Neuronal stem cell (in vitro differentiated cells): ENCODE data around the gene ZNF621.

Experiments
- DNase-seq: peaks from one replicate; pipeline ENCODE4 v3.0.0-alpha.2; 2013; ENCODE audit warnings: low spot score
- H2AFZ ChIP-seq: one replicate; pipeline ENCODE4 v1.6.1; 2013; ENCODE audit warnings: mild to moderate bottlenecking, low read length, inconsistent platforms
- H2AK5ac ChIP-seq: 2 replicates; pipeline ENCODE4 v1.6.1; 2013; ENCODE audit warnings: low read depth, mild to moderate bottlenecking, inconsistent platforms, low read length, moderate library complexity, mixed read lengths
- H2BK120ac ChIP-seq: 2 replicates; pipeline ENCODE4 v1.6.1; 2013; ENCODE audit warnings: low read depth, mild to moderate bottlenecking, inconsistent platforms, low read length, moderate library complexity, mixed read lengths
- H2BK12ac ChIP-seq: one replicate; pipeline ENCODE4 v1.6.1; 2013; ENCODE audit warnings: low read length, inconsistent platforms
- H2BK15ac ChIP-seq: 2 replicates; pipeline ENCODE4 v1.6.1; 2013; ENCODE audit warnings: mild to moderate bottlenecking, low read length, inconsistent platforms, mixed read lengths
- H2BK5ac ChIP-seq: one replicate; pipeline ENCODE4 v1.6.1; 2013; ENCODE audit warnings: inconsistent platforms, mild to moderate bottlenecking, low read length, moderate library complexity
- H3K14ac ChIP-seq: one replicate; pipeline ENCODE4 v1.6.1; 2013; ENCODE audit warnings: low read length, inconsistent platforms
- H3K18ac ChIP-seq: 2 replicates; pipeline ENCODE4 v1.6.1; 2013; ENCODE audit warnings: low read length, inconsistent platforms
- H3K23ac ChIP-seq: 2 replicates; pipeline ENCODE4 v1.6.1; 2013; ENCODE audit warnings: low read depth, mild to moderate bottlenecking, mixed read lengths, low read length, inconsistent platforms; ENCODE audit not compliant: poor library complexity
- H3K27ac ChIP-seq: replicated peaks from 3 replicates; pipeline ENCODE4 v1.5.1; 2013; ENCODE audit warnings: low read length, inconsistent platforms
- H3K27me3 ChIP-seq, 3 experiments: 2 replicates each; pipeline ENCODE4 v1.6.1; 2013; ENCODE audit warnings: low read length in 3 of 3, mild to moderate bottlenecking in 2 of 3, inconsistent platforms in 1 of 3, low read depth in 1 of 3, mixed read lengths in 1 of 3, moderate library complexity in 1 of 3; ENCODE audit not compliant: control insufficient read depth in 3 of 3, insufficient read depth in 3 of 3
- H3K36me3 ChIP-seq, 2 donors: replicated peaks in 1 of 2; 2 replicates each; pipeline ENCODE4 v1.6.1; 2013; ENCODE audit warnings: low read length in 2 of 2; ENCODE audit not compliant: control insufficient read depth in 2 of 2, insufficient read depth in 2 of 2
- H3K4ac ChIP-seq: 2 replicates; pipeline ENCODE4 v1.6.1; 2013; ENCODE audit warnings: inconsistent platforms, mild to moderate bottlenecking, low read length, moderate library complexity
- H3K4me1 ChIP-seq, 2 donors: 1 replicate in 1 of 2; 2 replicates in 1 of 2; pipeline ENCODE4 v1.6.1; 2013; ENCODE audit warnings: low read length in 2 of 2, low read depth in 1 of 2; ENCODE audit not compliant: control insufficient read depth in 2 of 2, insufficient read depth in 1 of 2
- H3K4me2 ChIP-seq: one replicate; pipeline ENCODE4 v1.6.1; 2013; ENCODE audit warnings: mild to moderate bottlenecking, low read length, inconsistent platforms; ENCODE audit not compliant: insufficient read depth, poor library complexity, severe bottlenecking
- H3K4me3 ChIP-seq, 2 donors: 2 replicates each; pipeline ENCODE4 v1.5.1; 2013; ENCODE audit warnings: low read length in 2 of 2, mild to moderate bottlenecking in 2 of 2, inconsistent platforms in 1 of 2, moderate library complexity in 1 of 2
- H3K79me1 ChIP-seq: one replicate; pipeline ENCODE4 v1.6.1; 2013; ENCODE audit warnings: low read depth, mild to moderate bottlenecking, inconsistent platforms, low read length, moderate library complexity
- H3K9ac ChIP-seq: one replicate; pipeline ENCODE4 v1.6.1; 2013; ENCODE audit warnings: mild to moderate bottlenecking, low read depth, low read length, inconsistent platforms; ENCODE audit not compliant: poor library complexity
- H3K9me3 ChIP-seq, 2 donors: replicated peaks in 1 of 2; 2 replicates each; pipeline versions ENCODE3 to v1.6.1; 2013; ENCODE audit warnings: low read length in 2 of 2, mild to moderate bottlenecking in 2 of 2, inconsistent platforms in 1 of 2, low read depth in 1 of 2, mixed read lengths in 1 of 2, moderate library complexity in 1 of 2; ENCODE audit not compliant: control insufficient read depth in 2 of 2, insufficient read depth in 1 of 2
- H4K8ac ChIP-seq: one replicate; pipeline ENCODE4 v1.6.1; 2013; ENCODE audit warnings: low read depth, mild to moderate bottlenecking, inconsistent platforms, low read length, moderate library complexity
- H4K91ac ChIP-seq: one replicate; pipeline ENCODE4 v1.6.1; 2013; ENCODE audit warnings: low read length, low read depth, mild to moderate bottlenecking, inconsistent platforms; ENCODE audit not compliant: poor library complexity
- WGBS, 2 donors: extraction: QIAGEN DNeasy Blood & Tissue Kit; methylation state at CpG; one replicate each; pipeline ENCODE4 v1.1.7; 2013; ENCODE audit warnings: missing lambda C conversion rate in 2 of 2, mixed read lengths in 1 of 2; ENCODE audit not compliant: insufficient read length in 2 of 2, insufficient replicate concordance in 1 of 2; ENCODE audit errors: extremely low coverage in 2 of 2; 5-methylcytosine and 5-hydroxymethylcytosine counted together

ZNF621 gene

GRCh38 chr3:40572588-40572987 is 47.8 kb downstream of the ZNF621 start:
- Histone ChIP-seq H3K4me3 (no peak overlapping the region), H2BK15ac (no peak overlapping the region), H3K36me3 (no peaks in the 10 kb centered on the region), H2AFZ (no peak overlapping the region), H3K27me3 (no peaks in the 10 kb centered on the region), H3K14ac (no peak overlapping the region), H2BK5ac (no peak overlapping the region), H2BK12ac (no peak overlapping the region), H3K79me1 (no peaks in the 10 kb centered on the region), H3K4ac (no peak overlapping the region), H3K23ac (no peak overlapping the region), H4K91ac (no peak overlapping the region), H3K18ac (no peak overlapping the region), H2BK120ac (no peak overlapping the region), H3K4me1 (peaks cover 0 to 12% of the 10 kb centered on the region in 2 donors), H2AK5ac (no peak overlapping the region), H3K9ac (no peak overlapping the region), H4K8ac (no peak overlapping the region), H3K9me3 (peaks cover 2 to 5% of the 10 kb centered on the region in 2 donors), H3K4me2 (no peak overlapping the region), H3K27ac (no peak overlapping the region)
- no CpG with 5 or more reads among the region's 2 CpGs for WGBS, 2 donors
- no peak for DNase-seq

- Histone ChIP-seq H3K27ac (no peak overlapping the region), H2BK5ac (no peak overlapping the region), H3K4me1 (peaks cover 0 to 12% of the 10 kb centered on the region in 2 donors), H3K9me3 (peaks cover 0 to under 1% of the 10 kb centered on the region in 2 donors), H3K27me3 (no peaks in the 10 kb centered on the region), H3K4me3 (no peak overlapping the region), H2AK5ac (no peak overlapping the region), H3K18ac (no peak overlapping the region), H4K91ac (no peak overlapping the region), H3K23ac (no peak overlapping the region), H2BK120ac (no peak overlapping the region), H2AFZ (no peak overlapping the region), H3K9ac (no peak overlapping the region), H3K14ac (no peak overlapping the region), H4K8ac (no peak overlapping the region), H2BK12ac (no peak overlapping the region), H3K36me3 (no peaks in the 10 kb centered on the region), H3K4ac (no peak overlapping the region), H3K79me1 (no peaks in the 10 kb centered on the region), H2BK15ac (no peak overlapping the region), H3K4me2 (no peak overlapping the region)
- DNase-seq = no peak
- WGBS, 2 donors = no CpG with 5 or more reads among the region's 2 CpGs
These were observed 49.3 kb downstream of the ZNF621 start for GRCh38 chr3:40574050-40574449.

DNA sequence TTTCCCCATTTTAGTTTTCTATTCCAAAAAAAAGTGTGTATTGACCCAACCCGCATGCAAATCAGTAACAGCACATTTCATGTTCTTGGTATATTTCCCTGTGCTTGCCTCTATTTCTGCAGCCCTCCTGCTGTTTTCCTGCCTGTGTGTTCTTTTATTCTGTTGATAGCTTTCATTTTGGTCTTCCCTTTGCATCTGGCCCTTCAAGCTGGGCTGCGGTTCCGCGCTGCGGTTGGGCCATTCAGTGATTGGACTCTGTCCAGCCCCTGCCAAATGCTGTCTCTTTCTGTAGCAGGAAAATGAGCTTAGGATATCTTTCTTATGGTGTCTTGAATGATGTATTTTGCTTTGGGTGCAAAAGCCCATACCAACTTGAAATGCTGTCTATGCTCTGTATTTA is 49.9 kb downstream of the ZNF621 start:
- no peak overlapping the region for H3K4me3 ChIP-seq
- no CpG with 5 or more reads among the region's 5 CpGs for WGBS, 2 donors
- no peak overlapping the region for H2BK5ac ChIP-seq
- H3K18ac ChIP-seq = no peak overlapping the region
- H2BK12ac ChIP-seq = no peak overlapping the region
- H4K91ac ChIP-seq = no peak overlapping the region
- no peaks in the 10 kb centered on the region for H3K79me1 ChIP-seq
- no peak overlapping the region for H3K14ac ChIP-seq
- no peaks in the 10 kb centered on the region for H3K9me3 ChIP-seq
- no peak overlapping the region for H3K4me2 ChIP-seq
- H3K36me3 ChIP-seq = no peaks in the 10 kb centered on the region
- H3K4me1 ChIP-seq = peaks cover 0 to 12% of the 10 kb centered on the region in 2 donors
- H2BK120ac ChIP-seq = no peak overlapping the region
- no peak for DNase-seq
- H2BK15ac ChIP-seq = no peak overlapping the region
- H2AFZ ChIP-seq = no peak overlapping the region
- no peak overlapping the region for H3K27ac ChIP-seq
- H3K4ac ChIP-seq = no peak overlapping the region
- no peak overlapping the region for H3K23ac ChIP-seq
- H3K9ac ChIP-seq = no peak overlapping the region
- H3K27me3 ChIP-seq = no peaks in the 10 kb centered on the region
- no peak overlapping the region for H4K8ac ChIP-seq
- no peak overlapping the region for H2AK5ac ChIP-seq

- no peak for DNase-seq
- no peak overlapping the region for H2AFZ ChIP-seq
- H2BK12ac ChIP-seq = no peak overlapping the region
- no peaks in the 10 kb centered on the region for H3K79me1 ChIP-seq
- H3K4me1 ChIP-seq = peaks cover 0 to 12% of the 10 kb centered on the region in 2 donors
- WGBS, 2 donors = no CpG with 5 or more reads among the region's 4 CpGs
- H3K4me2 ChIP-seq = no peak overlapping the region
- no peak overlapping the region for H4K8ac ChIP-seq
- H3K4ac ChIP-seq = no peak overlapping the region
- no peak overlapping the region for H3K18ac ChIP-seq
- H2BK15ac ChIP-seq = no peak overlapping the region
- H3K23ac ChIP-seq = no peak overlapping the region
- H3K9me3 ChIP-seq = no peaks in the 10 kb centered on the region
- no peak overlapping the region for H2BK120ac ChIP-seq
- H3K27ac ChIP-seq = no peak overlapping the region
- H3K9ac ChIP-seq = no peak overlapping the region
- no peaks in the 10 kb centered on the region for H3K36me3 ChIP-seq
- no peak overlapping the region for H4K91ac ChIP-seq
- no peak overlapping the region for H3K14ac ChIP-seq
- no peak overlapping the region for H2BK5ac ChIP-seq
- no peaks in the 10 kb centered on the region for H3K27me3 ChIP-seq
- H3K4me3 ChIP-seq = no peak overlapping the region
- no peak overlapping the region for H2AK5ac ChIP-seq
These were observed 51.6 kb downstream of the ZNF621 start for GRCh38 chr3:40576396-40576795.
